Measurements from ENCODE around the gene KCND3. TPM values are rescaled to one million over a fixed set of nuclear protein-coding genes. Genes with fewer than 3 reads are reported as not detected.

The KCND3 gene
- total RNA-seq, 1 donor from 2014 or later: 0.43 TPM

- H3K4me2 ChIP-seq (ENCODE audit: low read length): no peak overlapping the region
- FAIRE-seq (no peak), DNase-seq (ENCODE audit: low read depth) (no peak)
- H2AFZ ChIP-seq (ENCODE audit: low read depth, low read length): no peak overlapping the region
- no peak overlapping the region for H3K4me3 ChIP-seq (ENCODE audit: insufficient read depth, low read depth, low read length)
- Mint-ChIP-seq H3K27ac (ENCODE audit: unreplicated experiment) (no peak overlapping the region), H3K4me3 (ENCODE audit: unreplicated experiment) (no peak overlapping the region), H3K9me3 (ENCODE audit: unreplicated experiment) (peaks cover 8% of the 10 kb centered on the region), H3K4me1 (ENCODE audit: low read depth, unreplicated experiment) (no peaks in the 10 kb centered on the region), H3K27me3 (ENCODE audit: low read depth, unreplicated experiment) (peaks cover 74% of the 10 kb centered on the region), H3K36me3 (ENCODE audit: low read depth, unreplicated experiment) (no peaks in the 10 kb centered on the region)
- no peaks in the 10 kb centered on the region for H4K20me1 ChIP-seq (ENCODE audit: insufficient read depth, low read length)
- no peaks in the 10 kb centered on the region for H3K27me3 ChIP-seq (ENCODE audit: insufficient read depth, low read length)
- no peak overlapping the region for H3K27ac ChIP-seq (ENCODE audit: low read depth, low read length)
- TF ChIP-seq CTCF (IDR thresholded peaks at IDR 0.05; ENCODE audit: insufficient read depth, low read depth, low read length) (no peak), EZH2 (IDR thresholded peaks at IDR 0.05; ENCODE audit: insufficient read depth, low read length) (no peak)
- H3K4me1 ChIP-seq (ENCODE audit: insufficient read depth, low read length): no peaks in the 10 kb centered on the region
- H3K9me3 ChIP-seq (ENCODE audit: insufficient read depth, low read depth, low read length): no peaks in the 10 kb centered on the region
- H3K79me2 ChIP-seq (ENCODE audit: insufficient read depth, low read length): no peaks in the 10 kb centered on the region
- H3K36me3 ChIP-seq (ENCODE audit: insufficient read depth, low read length): no peaks in the 10 kb centered on the region
- no peak overlapping the region for H3K9ac ChIP-seq (ENCODE audit: low read length)
Measured at GRCh38 chr1:111963985-111964738, 25.3 kb downstream of the KCND3 start.

- H3K4me3 ChIP-seq (ENCODE audit: insufficient read depth, low read depth, low read length): no peak overlapping the region
- Mint-ChIP-seq H3K27me3 (ENCODE audit: low read depth, unreplicated experiment) (peaks cover 75% of the 10 kb centered on the region), H3K9me3 (ENCODE audit: unreplicated experiment) (peaks cover 8% of the 10 kb centered on the region), H3K4me3 (ENCODE audit: unreplicated experiment) (no peak overlapping the region), H3K36me3 (ENCODE audit: low read depth, unreplicated experiment) (no peaks in the 10 kb centered on the region), H3K4me1 (ENCODE audit: low read depth, unreplicated experiment) (no peaks in the 10 kb centered on the region), H3K27ac (ENCODE audit: unreplicated experiment) (no peak overlapping the region)
- H4K20me1 ChIP-seq (ENCODE audit: insufficient read depth, low read length): no peaks in the 10 kb centered on the region
- no peak overlapping the region for H3K4me2 ChIP-seq (ENCODE audit: low read length)
- TF ChIP-seq CTCF (IDR thresholded peaks at IDR 0.05; ENCODE audit: insufficient read depth, low read depth, low read length): no peak
- no peak for TF ChIP-seq EZH2 (IDR thresholded peaks at IDR 0.05; ENCODE audit: insufficient read depth, low read length)
- FAIRE-seq (no peak), DNase-seq (ENCODE audit: low read depth) (no peak)
- no peaks in the 10 kb centered on the region for H3K4me1 ChIP-seq (ENCODE audit: insufficient read depth, low read length)
- no peak overlapping the region for H3K27ac ChIP-seq (ENCODE audit: low read depth, low read length)
- H3K27me3 ChIP-seq (ENCODE audit: insufficient read depth, low read length): no peaks in the 10 kb centered on the region
- H3K9me3 ChIP-seq (ENCODE audit: insufficient read depth, low read depth, low read length): no peaks in the 10 kb centered on the region
- no peaks in the 10 kb centered on the region for H3K79me2 ChIP-seq (ENCODE audit: insufficient read depth, low read length)
- H3K9ac ChIP-seq (ENCODE audit: low read length): no peak overlapping the region
- no peaks in the 10 kb centered on the region for H3K36me3 ChIP-seq (ENCODE audit: insufficient read depth, low read length)
- no peak overlapping the region for H2AFZ ChIP-seq (ENCODE audit: low read depth, low read length)
Measured at GRCh38 chr1:111961773-111962565, 27.5 kb downstream of the KCND3 start.

All from astrocyte (in vitro differentiated cells and primary cell).